Testis (tissue), 2 donors: ENCODE results near the gene SHLD2.
"Not testable (repeated sequence)": the region's sequence is repeated elsewhere in the genome, so short reads cannot be mapped to it uniquely, and the experiment has no call there.

Source experiments
- CTCF ChIP-seq, 3 experiments: fragments of 450-650 bp in 2 of 3; fragments of 200-600 bp in 1 of 3; sonication (generic) in 1 of 3; IDR thresholded peaks; one replicate each; pipeline ENCODE4 v1.5.1; 2016 to 2019; ENCODE audit warnings: antibody characterized with exemption in 3 of 3, mild to moderate bottlenecking in 2 of 3, moderate library complexity in 1 of 3
- POLR2A ChIP-seq: fragments of 450-650 bp; IDR thresholded peaks from one replicate; pipeline ENCODE4 v1.6.1; 2017; ENCODE audit warnings: antibody characterized with exemption, mild to moderate bottlenecking, moderate library complexity

- TF ChIP-seq CTCF (IDR thresholded peaks at IDR 0.05); POLR2A: not testable (repeated sequence)
These were observed 39.4 kb downstream of the SHLD2 start for GRCh38 chr10:87134440-87134839.
